Transverse colon (tissue), 3 donors: ENCODE data around the gene CCDC197.

ENCODE experiments used
- CTCF ChIP-seq, 5 experiments: fragments of 200-600 bp in 3 of 5; fragments of 450-650 bp in 2 of 5; sonication (generic) in 3 of 5; IDR thresholded peaks; 1 replicate in 2 of 5; 2 replicates in 3 of 5; pipeline ENCODE4 v1.5.1; 2016 to 2017; ENCODE audit warnings: antibody characterized with exemption in 5 of 5, inconsistent platforms in 3 of 5, mild to moderate bottlenecking in 2 of 5, moderate library complexity in 1 of 5
- EP300 ChIP-seq: sonication (generic); formaldehyde crosslinking; IDR thresholded peaks from one replicate; pipeline ENCODE4 v1.6.1; 2017; ENCODE audit warnings: antibody characterized with exemption, low read depth
- POLR2A ChIP-seq: fragments of 450-650 bp; IDR thresholded peaks from one replicate; pipeline ENCODE4 v1.6.1; 2016; ENCODE audit warnings: antibody characterized with exemption, mild to moderate bottlenecking, moderate library complexity

- TF ChIP-seq CTCF (IDR thresholded peaks at IDR 0.05) (no peak), POLR2A (no peak), EP300 (no peak)
Observed at GRCh38 chr14:93977790-93978581, 19.1 kb upstream of the CCDC197 start.
